Left ventricle myocardium inferior (tissue), 1 donor: ENCODE measurements around the gene ZC3H13. TPM values are rescaled to one million over a fixed set of nuclear protein-coding genes. Genes with fewer than 3 reads are reported as not detected.

Experiments used
- DNase-seq: peaks from one replicate; pipeline ENCODE4 v3.0.0-alpha.2; 2020
- H3K27ac ChIP-seq: fragments of 200-600 bp; replicated peaks from 2 replicates; pipeline ENCODE4 v1.8.0; 2021
- H3K27me3 ChIP-seq: fragments of 200-600 bp; 2 replicates; pipeline ENCODE4 v1.8.0; 2021; ENCODE audit warnings: low read depth
- H3K36me3 ChIP-seq: fragments of 200-600 bp; 2 replicates; pipeline ENCODE4 v1.8.0; 2021
- H3K4me1 ChIP-seq: fragments of 200-600 bp; 2 replicates; pipeline ENCODE4 v1.8.0; 2021
- H3K4me3 ChIP-seq: fragments of 200-600 bp; 2 replicates; pipeline ENCODE4 v1.8.0; 2021; ENCODE audit warnings: mild to moderate bottlenecking, moderate library complexity
- H3K9me3 ChIP-seq: fragments of 200-600 bp; replicated peaks from 2 replicates; pipeline ENCODE4 v1.8.0; 2021
- CTCF ChIP-seq: fragments of 200-600 bp; IDR thresholded peaks from 2 replicates; pipeline ENCODE4 v1.8.0; 2021; ENCODE audit warnings: antibody characterized with exemption, mild to moderate bottlenecking, borderline replicate concordance
- intact Hi-C: fragments of 100-400 bp; cut with micrococcal nuclease; formaldehyde crosslinking; loops from one replicate; pipeline ENCODE4 v1.11.0; 2022
- total RNA-seq: library from RNA; stranded (reverse); fragmentation: NEBNext Ultra II Directional; extraction: Animal tissue kit (Norgen Biotek cat#: 25700); gene quantifications from one replicate; pipeline ENCODE4 v1.2.1, GENCODE V29; 2021
- donor health status: DM: no; HTN: yes; CAD: no; lungs with severe emphysema.

The ZC3H13 gene
- total RNA-seq, 1 donor from 2014 or later = 37.8 TPM

- intact Hi-C loops = no loop called here
Measured at GRCh38 chr13:45909089-45909488, 143.5 kb downstream of the ZC3H13 start.

DNA sequence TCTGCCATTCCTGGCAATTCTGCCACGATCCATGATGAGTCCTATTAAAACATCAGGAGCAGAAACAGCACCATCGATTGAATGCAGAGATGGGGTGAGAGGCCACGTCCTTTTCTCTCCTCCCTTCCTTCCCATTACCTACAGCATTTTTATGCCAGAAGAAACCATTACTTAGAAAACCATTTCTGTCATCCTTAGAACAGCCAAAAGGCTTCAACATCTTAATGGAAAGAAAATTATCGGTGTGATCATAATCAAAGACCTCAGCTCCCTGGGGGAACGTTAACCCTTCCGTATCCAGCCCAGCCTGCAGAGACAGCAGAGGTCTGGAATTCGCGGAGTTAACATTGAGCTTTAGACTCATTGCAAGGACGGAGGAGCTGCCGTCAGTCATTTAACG lies 145.0 kb downstream of the ZC3H13 start:
- no peak for DNase-seq
- no peaks in the 10 kb centered on the region for H3K4me1 ChIP-seq
- no peak for TF ChIP-seq CTCF
- peaks cover 8% of the 10 kb centered on the region for H3K27me3 ChIP-seq
- H3K36me3 ChIP-seq = no peaks in the 10 kb centered on the region
- H3K27ac ChIP-seq = no peak overlapping the region
- intact Hi-C loops = no loop called here
- H3K4me3 ChIP-seq = no peak overlapping the region
- peaks cover 4% of the 10 kb centered on the region for H3K9me3 ChIP-seq

More at GRCh38 chr13:45909089-45909488, 143.5 kb downstream of the ZC3H13 start:
- Histone ChIP-seq H3K36me3 (no peaks in the 10 kb centered on the region), H3K9me3 (peaks cover 4% of the 10 kb centered on the region), H3K4me3 (no peak overlapping the region), H3K27me3 (peaks cover 8% of the 10 kb centered on the region), H3K27ac (no peak overlapping the region), H3K4me1 (no peaks in the 10 kb centered on the region)
- no peak for TF ChIP-seq CTCF
- DNase-seq = no peak

Other genes with a start within 250 kb of the ZC3H13 start
- not detected for gene SIAH3, start 201.0 kb downstream of the ZC3H13 start, total RNA-seq
- not detected for gene CPB2, start 52.3 kb upstream of the ZC3H13 start, total RNA-seq
- gene LCP1, start 129.4 kb upstream of the ZC3H13 start, total RNA-seq = 14.1 TPM
- not detected for gene LRRC63, start 159.2 kb upstream of the ZC3H13 start, total RNA-seq